ENCODE measurements around the gene SYMPK. TPM values are rescaled to one million over a fixed set of nuclear protein-coding genes. Genes with fewer than 3 reads are reported as not detected.

SYMPK gene
- total RNA-seq, 3 donors from 2014 or later: 94.1 to 108 (median 106) TPM

DNA sequence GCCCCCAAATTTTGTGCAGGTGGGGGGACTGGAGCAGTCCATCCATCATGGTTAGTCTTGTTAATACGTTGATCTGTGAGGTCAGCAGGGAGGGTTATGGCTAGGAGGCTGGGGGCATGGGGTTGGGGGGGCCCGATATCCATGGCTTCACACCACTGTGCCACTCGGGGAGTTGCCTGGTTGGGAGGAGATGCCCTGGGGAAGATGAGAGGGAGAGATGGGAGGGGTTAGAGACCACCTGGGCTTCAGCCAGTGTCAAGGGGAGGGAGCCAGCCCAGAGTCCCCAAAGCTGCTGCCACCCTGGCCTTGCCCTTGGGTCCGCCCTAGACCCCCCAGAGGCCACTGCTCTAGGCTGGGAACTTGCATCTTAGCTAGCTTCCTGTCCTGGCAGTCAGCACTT is 78.9 kb downstream of the SYMPK start:
- no peak overlapping the region for H3K4me3 Mint-ChIP-seq
- no peak for ATAC-seq
- peaks cover 22% of the 10 kb centered on the region for H3K27me3 Mint-ChIP-seq (ENCODE audit: low read depth)
- no peak for DNase-seq
- H3K9me3 Mint-ChIP-seq: no peaks in the 10 kb centered on the region
- H3K4me1 Mint-ChIP-seq (ENCODE audit: low read depth): peaks cover 8% of the 10 kb centered on the region
- H3K36me3 Mint-ChIP-seq (ENCODE audit: insufficient read depth): peaks cover 29% of the 10 kb centered on the region

- Mint-ChIP-seq H3K9me3 (no peaks in the 10 kb centered on the region), H3K36me3 (ENCODE audit: insufficient read depth) (peaks cover 21% of the 10 kb centered on the region), H3K4me1 (ENCODE audit: low read depth) (peaks cover 17% of the 10 kb centered on the region), H3K4me3 (no peak overlapping the region), H3K27me3 (ENCODE audit: low read depth) (peaks cover 27% of the 10 kb centered on the region)
- DNase-seq: no peak
- no peak for ATAC-seq
Observed at GRCh38 chr19:45782820-45783785, 79.8 kb downstream of the SYMPK start.

GRCh38 chr19:45782162-45782691 is 80.7 kb downstream of the SYMPK start, which contains the start of gene DMPK:
TSS of gene DMPK (minus strand) at chr19:45782490. CDS start at chr19:45782352, 138 bp downstream.
- ATAC-seq: no peak
- Mint-ChIP-seq H3K4me1 (ENCODE audit: low read depth) (peaks cover 17% of the 10 kb centered on the region), H3K9me3 (no peaks in the 10 kb centered on the region), H3K36me3 (ENCODE audit: insufficient read depth) (peaks cover 17% of the 10 kb centered on the region), H3K4me3 (no peak within 1 kb of the TSS), H3K27me3 (ENCODE audit: low read depth) (peaks cover 32% of the 10 kb centered on the region)
- no peak for DNase-seq

- peaks cover 35% of the 10 kb centered on the region for H3K27me3 Mint-ChIP-seq (ENCODE audit: low read depth)
- no peak for DNase-seq
- no peaks in the 10 kb centered on the region for H3K9me3 Mint-ChIP-seq
- H3K36me3 Mint-ChIP-seq (ENCODE audit: insufficient read depth): peaks cover 17% of the 10 kb centered on the region
- no peak for ATAC-seq
- H3K4me1 Mint-ChIP-seq (ENCODE audit: low read depth): peaks cover 17% of the 10 kb centered on the region
- H3K4me3 Mint-ChIP-seq: no peak overlapping the region
Observed at GRCh38 chr19:45781214-45782161, 81.5 kb downstream of the SYMPK start.

DNA sequence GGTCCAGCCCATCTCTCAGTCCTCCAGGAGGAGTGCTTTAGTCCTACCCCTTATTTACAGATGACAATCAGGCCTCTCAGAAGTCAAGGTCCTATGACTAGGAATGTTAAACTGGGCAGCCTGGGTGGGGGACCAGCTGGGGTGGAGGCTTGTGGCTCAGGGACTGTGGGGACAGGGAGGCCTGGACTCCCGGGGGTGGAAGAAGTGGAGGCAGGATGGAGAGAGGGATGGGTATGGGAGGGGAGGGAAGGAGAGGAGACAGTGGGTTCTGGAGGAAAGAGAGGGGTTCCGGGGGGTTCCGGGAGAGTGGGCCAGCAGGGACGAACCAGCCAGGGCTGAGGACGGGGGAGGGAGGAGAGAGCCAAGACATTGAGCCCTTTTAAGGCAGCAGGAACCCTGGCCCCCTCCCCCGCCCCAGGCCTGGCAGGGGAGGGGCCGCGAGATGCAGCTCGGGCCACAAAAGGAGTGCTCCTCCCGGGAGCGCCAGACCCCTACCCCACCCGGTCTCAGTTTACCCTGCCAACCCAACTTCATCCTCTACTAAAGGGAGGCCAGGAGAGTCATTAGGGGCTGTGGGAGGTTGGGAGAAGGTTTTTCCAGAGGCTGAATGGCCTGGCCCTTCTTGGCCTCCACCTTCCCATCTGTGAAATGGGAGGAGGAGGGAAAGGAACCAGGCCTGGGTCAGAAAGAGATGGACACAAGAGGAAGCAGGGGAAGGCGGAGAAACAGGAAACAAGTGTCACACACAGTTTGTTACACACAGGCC is 82.3 kb downstream of the SYMPK start:
- Mint-ChIP-seq H3K27me3 (ENCODE audit: low read depth) (peaks cover 35% of the 10 kb centered on the region), H3K36me3 (ENCODE audit: insufficient read depth) (peaks cover 14% of the 10 kb centered on the region), H3K4me1 (ENCODE audit: low read depth) (peaks cover 17% of the 10 kb centered on the region), H3K9me3 (no peaks in the 10 kb centered on the region), H3K4me3 (no peak overlapping the region)
- ATAC-seq: no peak
- DNase-seq: no peak

- Mint-ChIP-seq H3K9me3 (no peaks in the 10 kb centered on the region), H3K4me1 (ENCODE audit: low read depth) (peaks cover 17% of the 10 kb centered on the region), H3K4me3 (no peak overlapping the region), H3K27me3 (ENCODE audit: low read depth) (peaks cover 35% of the 10 kb centered on the region), H3K36me3 (ENCODE audit: insufficient read depth) (peaks cover 11% of the 10 kb centered on the region)
- no peak for DNase-seq
- no peak for ATAC-seq
Observed at GRCh38 chr19:45780146-45780447, 82.8 kb downstream of the SYMPK start.

- no peaks in the 10 kb centered on the region for H3K9me3 Mint-ChIP-seq
- H3K36me3 Mint-ChIP-seq (ENCODE audit: insufficient read depth): peaks cover 10% of the 10 kb centered on the region
- H3K4me1 Mint-ChIP-seq (ENCODE audit: low read depth): peaks cover 17% of the 10 kb centered on the region
- peak; percentile 96 to 98 for ATAC-seq
- H3K4me3 Mint-ChIP-seq: peak overlapping the region; percentile 73
- DNase-seq: peak; percentile 81
- peaks cover 35% of the 10 kb centered on the region for H3K27me3 Mint-ChIP-seq (ENCODE audit: low read depth)
Observed at GRCh38 chr19:45779231-45780145, 83.5 kb downstream of the SYMPK start.

DNA sequence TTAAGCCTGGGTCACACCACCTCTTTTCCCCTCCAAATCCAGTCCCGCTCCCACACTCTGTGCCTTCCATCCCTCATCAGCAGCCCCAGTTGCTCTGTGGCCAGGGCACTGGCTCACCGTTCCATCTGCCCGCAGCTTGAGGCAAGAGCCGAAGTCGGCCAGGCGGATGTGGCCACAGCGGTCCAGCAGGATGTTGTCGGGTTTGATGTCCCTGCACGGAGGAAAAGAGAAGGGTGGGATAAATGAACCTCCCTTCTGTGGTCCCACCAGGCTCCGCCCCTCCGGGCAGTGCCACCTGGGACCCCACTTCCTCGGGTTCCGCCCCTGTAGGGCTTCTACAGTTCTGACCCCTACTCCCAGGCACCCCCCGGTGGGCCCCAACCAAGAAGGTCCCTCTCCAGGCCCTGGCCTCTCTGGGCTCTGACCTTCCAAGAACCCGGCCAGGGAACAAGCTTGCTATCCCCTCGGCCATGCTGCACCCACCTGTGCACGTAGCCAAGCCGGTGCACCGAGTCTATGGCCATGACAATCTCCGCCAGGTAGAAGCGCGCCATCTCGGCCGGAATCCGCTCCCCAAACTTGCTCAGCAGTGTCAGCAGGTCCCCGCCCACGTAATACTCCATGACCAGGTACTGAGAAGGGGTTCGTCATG is 84.8 kb downstream of the SYMPK start:
- H3K4me3 Mint-ChIP-seq: no peak overlapping the region
- peaks cover 33% of the 10 kb centered on the region for H3K27me3 Mint-ChIP-seq (ENCODE audit: low read depth)
- peaks cover 7% of the 10 kb centered on the region for H3K36me3 Mint-ChIP-seq (ENCODE audit: insufficient read depth)
- DNase-seq: no peak
- H3K9me3 Mint-ChIP-seq: no peaks in the 10 kb centered on the region
- ATAC-seq: no peak
- peaks cover 17% of the 10 kb centered on the region for H3K4me1 Mint-ChIP-seq (ENCODE audit: low read depth)

DNA sequence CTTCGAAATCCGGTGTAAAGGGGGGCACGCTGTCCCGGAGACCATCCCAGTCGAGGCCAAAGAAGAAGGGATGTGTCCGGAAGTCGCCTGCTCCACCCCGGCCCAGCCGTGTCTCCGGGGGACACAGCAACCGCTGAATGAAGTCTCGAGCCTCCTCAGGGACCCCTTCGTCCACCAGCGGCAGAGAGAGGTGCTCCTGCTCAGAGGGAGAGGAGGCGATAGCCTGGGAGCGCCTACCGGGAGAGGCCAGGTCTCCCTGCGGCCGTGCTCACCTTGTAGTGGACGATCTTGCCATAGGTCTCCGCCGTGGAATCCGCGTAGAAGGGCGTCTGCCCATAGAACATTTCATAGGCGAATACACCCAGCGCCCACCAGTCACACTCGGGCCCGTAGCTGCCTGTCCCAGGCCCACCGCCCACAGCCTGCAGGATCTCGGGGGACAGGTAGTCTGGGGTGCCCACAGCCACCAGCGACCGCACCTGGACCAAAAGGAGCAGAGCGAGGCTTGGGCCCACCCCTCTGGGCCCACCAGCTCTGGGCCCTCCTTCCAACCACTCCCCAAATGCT is 85.5 kb downstream of the SYMPK start:
- Mint-ChIP-seq H3K4me3 (no peak overlapping the region), H3K36me3 (ENCODE audit: insufficient read depth) (peaks cover 7% of the 10 kb centered on the region), H3K9me3 (no peaks in the 10 kb centered on the region), H3K27me3 (ENCODE audit: low read depth) (peaks cover 33% of the 10 kb centered on the region), H3K4me1 (ENCODE audit: low read depth) (peaks cover 17% of the 10 kb centered on the region)
- ATAC-seq: no peak
- no peak for DNase-seq

- ATAC-seq (no peak), DNase-seq (no peak)
- Mint-ChIP-seq H3K9me3 (no peaks in the 10 kb centered on the region), H3K4me1 (ENCODE audit: low read depth) (peaks cover 23% of the 10 kb centered on the region), H3K36me3 (ENCODE audit: insufficient read depth) (peaks cover 7% of the 10 kb centered on the region), H3K4me3 (no peak overlapping the region), H3K27me3 (ENCODE audit: low read depth) (peaks cover 21% of the 10 kb centered on the region)
Observed at GRCh38 chr19:45774765-45775164, 88.2 kb downstream of the SYMPK start.

GRCh38 chr19:45773384-45773783 is 89.6 kb downstream of the SYMPK start:
- no peak overlapping the region for H3K4me3 Mint-ChIP-seq
- peaks cover 8% of the 10 kb centered on the region for H3K27me3 Mint-ChIP-seq (ENCODE audit: low read depth)
- H3K9me3 Mint-ChIP-seq: no peaks in the 10 kb centered on the region
- ATAC-seq (no peak), DNase-seq (no peak)
- peaks cover 5% of the 10 kb centered on the region for H3K36me3 Mint-ChIP-seq (ENCODE audit: insufficient read depth)
- H3K4me1 Mint-ChIP-seq (ENCODE audit: low read depth): peaks cover 14% of the 10 kb centered on the region

GRCh38 chr19:45772912-45773311 is 90.0 kb downstream of the SYMPK start:
- no peaks in the 10 kb centered on the region for H3K9me3 Mint-ChIP-seq
- H3K27me3 Mint-ChIP-seq (ENCODE audit: low read depth): peaks cover 7% of the 10 kb centered on the region
- H3K36me3 Mint-ChIP-seq (ENCODE audit: insufficient read depth): peaks cover 4% of the 10 kb centered on the region
- peaks cover 12% of the 10 kb centered on the region for H3K4me1 Mint-ChIP-seq (ENCODE audit: low read depth)
- ATAC-seq (no peak), DNase-seq (no peak)
- no peak overlapping the region for H3K4me3 Mint-ChIP-seq
